Suppressor macrophage treated with lipopolysaccharide for 4 hours (primary cell): Measurements from ENCODE around the gene SPR.

Experiments used
- DNase-seq: peaks from one replicate; pipeline ENCODE4 v3.0.0-alpha.2; 2020

Gene SPR

DNA sequence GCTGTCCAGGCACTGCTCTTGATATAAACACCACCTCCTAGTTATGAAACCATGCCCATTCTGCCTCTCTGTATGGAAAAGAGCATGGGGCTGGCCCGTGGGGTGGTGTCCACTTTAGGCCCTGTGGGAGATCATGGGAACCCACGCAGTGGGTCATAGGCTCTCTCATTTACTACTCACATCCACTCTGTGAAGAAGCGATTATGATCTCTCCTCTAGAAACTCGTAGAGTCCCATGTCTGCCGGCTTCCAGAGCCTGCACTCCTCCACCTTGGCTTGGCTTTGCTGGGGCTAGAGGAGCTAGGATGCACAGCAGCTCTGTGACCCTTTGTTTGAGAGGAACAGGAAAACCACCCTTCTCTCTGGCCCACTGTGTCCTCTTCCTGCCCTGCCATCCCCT lies 46.0 kb downstream of the SPR start:
- DNase-seq: no peak

DNA sequence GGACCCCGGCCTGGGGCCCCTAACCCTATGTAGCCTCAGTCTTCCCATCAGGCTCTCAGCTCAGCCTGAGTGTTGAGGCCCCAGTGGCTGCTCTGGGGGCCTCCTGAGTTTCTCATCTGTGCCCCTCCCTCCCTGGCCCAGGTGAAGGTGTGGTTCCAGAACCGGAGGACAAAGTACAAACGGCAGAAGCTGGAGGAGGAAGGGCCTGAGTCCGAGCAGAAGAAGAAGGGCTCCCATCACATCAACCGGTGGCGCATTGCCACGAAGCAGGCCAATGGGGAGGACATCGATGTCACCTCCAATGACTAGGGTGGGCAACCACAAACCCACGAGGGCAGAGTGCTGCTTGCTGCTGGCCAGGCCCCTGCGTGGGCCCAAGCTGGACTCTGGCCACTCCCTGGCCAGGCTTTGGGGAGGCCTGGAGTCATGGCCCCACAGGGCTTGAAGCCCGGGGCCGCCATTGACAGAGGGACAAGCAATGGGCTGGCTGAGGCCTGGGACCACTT lies 46.5 kb downstream of the SPR start:
- DNase-seq: no peak

DNA sequence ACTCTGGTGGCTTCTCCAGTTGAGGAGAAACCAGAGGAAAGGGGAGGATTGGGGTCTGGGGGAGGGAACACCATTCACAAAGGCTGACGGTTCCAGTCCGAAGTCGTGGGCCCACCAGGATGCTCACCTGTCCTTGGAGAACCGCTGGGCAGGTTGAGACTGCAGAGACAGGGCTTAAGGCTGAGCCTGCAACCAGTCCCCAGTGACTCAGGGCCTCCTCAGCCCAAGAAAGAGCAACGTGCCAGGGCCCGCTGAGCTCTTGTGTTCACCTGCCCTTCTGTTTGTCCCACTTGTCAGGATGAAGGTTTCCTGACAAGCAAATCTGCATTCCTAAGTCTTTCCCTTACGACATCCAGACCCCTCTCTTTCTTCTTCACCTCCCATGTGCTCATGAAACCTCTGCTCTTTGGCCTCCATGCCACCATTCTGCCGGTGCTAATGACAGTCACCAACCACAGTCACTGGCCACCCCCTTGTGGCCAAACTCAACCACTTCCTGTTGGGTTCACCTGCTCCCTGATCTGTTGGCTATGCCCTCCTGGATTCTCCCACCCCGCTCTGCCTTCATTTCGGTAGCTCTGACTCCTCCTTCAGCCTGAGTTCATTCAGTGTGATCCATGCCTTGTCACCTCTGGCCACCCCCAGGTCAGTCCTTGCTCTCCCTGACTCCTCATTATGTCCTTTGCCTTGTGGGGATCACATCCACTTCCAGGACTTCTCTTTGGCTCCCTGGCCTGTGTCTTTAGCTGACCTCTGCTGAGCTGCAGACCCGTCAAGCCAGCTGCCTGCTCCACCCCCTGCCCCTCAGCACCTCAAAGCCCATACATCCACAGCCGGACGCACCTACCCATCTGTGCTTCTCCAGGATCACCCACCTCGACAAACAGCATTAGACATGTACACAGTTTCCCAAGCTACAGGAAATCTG lies 47.7 kb downstream of the SPR start:
- peak; percentile 18 for DNase-seq

DNA sequence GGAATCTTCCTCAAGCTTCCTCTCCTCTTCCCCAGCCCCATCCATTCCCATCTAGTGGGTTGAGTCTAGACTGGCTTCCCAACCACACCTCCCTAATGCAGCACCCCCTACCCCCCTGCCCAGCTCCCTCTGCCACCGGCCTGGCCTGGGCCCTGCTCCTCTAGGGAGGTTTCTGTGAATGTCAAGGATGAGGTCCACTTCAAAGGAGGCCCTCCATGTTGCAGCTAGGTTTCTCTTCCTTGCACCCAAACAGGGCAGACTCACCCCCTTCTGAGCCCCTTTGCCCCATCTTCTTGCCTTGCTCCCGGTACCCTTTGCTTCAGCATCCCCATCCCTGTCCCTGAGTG lies 48.4 kb downstream of the SPR start:
- DNase-seq: no peak

DNA sequence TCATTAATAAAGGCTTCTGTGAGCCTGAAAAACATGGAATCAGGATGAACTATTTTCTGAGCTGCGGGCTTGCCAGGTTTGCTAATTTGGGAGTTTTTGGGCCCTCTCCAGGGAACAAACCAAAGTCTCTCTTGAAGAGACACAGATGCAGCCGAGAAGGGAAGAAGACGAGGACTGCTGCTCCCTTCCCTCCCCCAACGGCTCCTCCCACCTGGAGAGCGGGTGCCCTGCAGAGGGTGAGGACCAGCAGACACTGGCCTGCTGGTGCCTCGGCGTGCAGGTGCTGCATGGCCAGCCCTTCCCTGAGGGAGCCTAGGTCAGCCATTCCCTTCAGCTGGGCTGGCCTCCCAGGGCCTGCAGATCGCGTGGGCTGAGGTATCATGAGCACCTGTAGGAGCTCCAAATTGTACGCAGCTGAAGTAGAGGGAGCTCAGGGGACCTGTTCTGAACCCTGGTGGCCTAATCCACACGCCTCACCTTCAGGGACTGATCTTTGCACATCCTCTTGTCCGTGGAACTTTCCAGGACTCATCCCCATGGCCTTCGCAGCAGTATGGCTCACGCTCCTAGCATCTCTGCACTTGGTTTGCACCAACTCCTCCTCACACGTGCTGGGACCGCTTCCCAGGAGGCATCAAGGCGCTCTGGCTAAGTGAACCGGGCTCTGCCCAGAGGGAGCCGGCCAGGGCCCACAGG lies 49.6 kb downstream of the SPR start:
- DNase-seq: no peak

DNA sequence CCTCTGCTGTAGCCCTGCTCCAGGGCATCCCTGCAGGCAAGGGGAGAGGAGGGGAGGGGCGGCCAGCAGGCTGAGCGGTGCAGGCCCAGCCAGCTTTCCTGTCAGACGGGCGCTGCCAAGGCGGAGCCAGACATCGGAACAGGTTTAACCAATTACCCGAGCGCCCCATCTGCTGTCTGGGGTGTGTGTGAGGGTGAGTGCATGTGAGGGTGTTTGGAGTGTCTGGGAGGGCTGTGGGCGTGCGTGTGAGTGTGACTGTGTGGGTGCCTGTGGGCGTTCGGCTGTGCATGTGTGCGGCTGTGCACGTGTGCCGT lies 50.1 kb downstream of the SPR start:
- no peak for DNase-seq

DNA sequence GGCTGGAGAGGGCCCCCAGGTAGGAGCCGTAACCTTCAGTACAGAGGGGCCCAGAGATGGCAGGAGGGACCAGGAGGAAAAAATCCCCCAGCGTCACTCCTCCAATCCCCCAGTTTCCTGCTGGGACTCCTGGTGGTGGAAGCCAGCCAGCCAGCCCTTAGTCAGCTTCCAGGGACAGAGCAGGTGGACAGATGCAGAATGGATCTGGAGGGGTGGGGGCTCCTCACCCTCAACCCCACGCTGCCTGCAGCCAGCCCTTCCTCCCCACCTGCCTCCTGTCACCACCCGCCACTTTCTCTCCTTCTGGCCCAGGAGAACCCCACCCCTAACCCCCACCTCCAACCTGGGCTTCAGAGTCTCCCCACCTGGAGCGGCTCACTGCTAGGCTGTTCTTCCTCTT lies 51.2 kb downstream of the SPR start:
- no peak for DNase-seq

DNA sequence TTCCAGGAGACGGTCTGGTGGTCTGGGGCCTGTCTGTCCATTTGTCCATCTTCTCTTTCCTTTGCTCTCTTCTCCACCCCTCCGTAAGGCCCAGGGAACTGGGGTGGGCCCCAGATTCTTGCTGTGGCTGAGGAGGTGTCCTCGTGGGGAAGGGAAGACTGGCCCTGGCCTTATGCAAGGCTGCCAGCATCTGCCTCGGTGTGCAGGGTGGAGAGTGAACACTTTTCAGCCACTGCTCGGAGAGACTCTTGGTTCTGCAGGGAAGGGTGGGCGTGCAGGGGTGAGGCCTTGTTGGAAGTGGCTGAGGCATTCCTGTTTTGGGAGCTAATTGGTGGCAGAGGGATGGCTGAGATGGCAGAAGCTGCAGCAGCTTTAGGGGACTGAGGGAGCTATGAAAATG lies 53.2 kb downstream of the SPR start:
- no peak for DNase-seq

DNA sequence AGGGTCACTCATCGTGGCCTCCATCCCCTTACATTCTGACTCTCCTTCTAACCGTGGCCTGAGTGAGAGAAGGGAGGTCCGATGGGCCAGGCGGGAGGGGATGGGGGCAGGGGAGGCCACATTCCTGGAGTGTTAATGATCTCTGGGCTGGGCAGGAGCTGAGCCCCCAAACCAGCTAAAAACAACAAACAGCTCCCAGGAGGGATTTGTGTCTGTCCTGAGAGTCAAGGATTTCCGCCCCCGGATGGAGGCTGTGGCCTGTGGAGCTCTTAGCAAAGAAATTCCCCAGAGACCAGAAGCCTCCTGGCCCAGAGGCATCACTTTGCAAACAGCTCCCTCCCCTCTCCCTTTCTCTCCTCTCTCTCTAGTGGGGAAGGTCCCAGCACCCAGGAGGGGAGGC lies 53.6 kb downstream of the SPR start:
- DNase-seq: no peak
